Fibroblast of skin of abdomen (primary cell): ENCODE data around the gene PLCL2.
"Not testable (repeated sequence)": the region's sequence is repeated elsewhere in the genome, so short reads cannot be mapped to it uniquely, and the experiment has no call there.

Experiments
- DNase-seq: peaks from one replicate; pipeline ENCODE4 v3.0.0-alpha.2; 2013

The PLCL2 gene

GRCh38 chr3:17079933-17080332 is 195.2 kb downstream of the PLCL2 start:
- DNase-seq, result no peak

- peak; percentile 10 for DNase-seq
These were observed 196.8 kb downstream of the PLCL2 start for GRCh38 chr3:17081520-17081919.

- no peak for DNase-seq
These were observed 202.8 kb downstream of the PLCL2 start for GRCh38 chr3:17087509-17087908.

- DNase-seq, result no peak
These were observed 203.3 kb downstream of the PLCL2 start for GRCh38 chr3:17088017-17088416.

GRCh38 chr3:17088602-17089313 is 204.0 kb downstream of the PLCL2 start:
- no peak for DNase-seq

GRCh38 chr3:17089314-17089700 is 204.6 kb downstream of the PLCL2 start:
- DNase-seq, result no peak

DNA sequence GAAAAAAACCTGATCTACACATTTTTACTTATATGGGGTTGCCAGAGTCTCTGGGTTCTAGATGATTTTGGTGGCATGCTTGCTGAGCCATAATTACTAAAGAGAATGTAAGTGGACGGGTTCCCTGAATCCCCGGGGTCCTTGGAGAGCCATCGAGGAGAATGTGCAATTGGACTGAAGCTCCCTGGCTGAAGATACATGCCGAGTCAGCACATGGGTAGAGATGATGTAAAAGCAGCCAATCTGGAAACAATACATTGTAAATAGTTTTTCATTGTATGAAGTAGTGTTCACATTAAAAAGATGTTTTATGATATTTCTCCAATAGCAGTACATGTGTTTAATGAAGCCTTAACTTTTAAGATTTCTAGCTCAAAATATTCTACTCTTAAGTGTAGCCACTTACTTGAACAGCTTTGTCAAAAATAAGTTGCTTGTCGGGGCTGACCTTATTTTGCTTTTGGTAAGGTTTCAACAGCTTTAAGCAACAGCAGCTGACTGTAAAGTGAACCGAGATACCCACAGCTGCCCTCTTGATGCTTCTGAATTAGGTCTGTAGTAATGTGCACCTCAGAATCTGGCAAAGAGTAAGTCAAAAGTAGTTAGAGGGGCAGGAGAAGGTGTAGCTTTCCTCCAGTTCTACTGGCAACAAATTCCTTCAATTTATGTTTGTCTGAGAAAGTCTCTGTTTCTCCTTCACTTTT is 205.7 kb downstream of the PLCL2 start:
- no peak for DNase-seq

GRCh38 chr3:17091910-17092582 is 207.3 kb downstream of the PLCL2 start:
- DNase-seq, result peak; percentile 15

DNA sequence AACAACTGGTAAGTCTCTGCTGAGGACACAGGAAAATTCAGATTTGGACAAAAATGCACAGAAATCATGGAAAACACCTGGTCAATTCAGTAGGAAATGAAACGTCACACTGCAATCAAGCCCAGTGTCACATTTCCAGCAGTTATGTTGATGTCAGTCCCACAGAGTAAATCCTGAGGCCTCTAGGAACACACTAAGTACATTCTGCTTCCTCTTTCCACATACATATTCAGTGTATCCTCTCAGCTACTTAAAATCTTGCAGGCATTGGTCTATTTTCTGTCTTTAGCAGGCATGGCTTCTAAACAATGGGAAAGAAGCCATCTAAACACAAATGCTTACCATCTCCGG is 207.8 kb downstream of the PLCL2 start:
- no peak for DNase-seq

- no peak for DNase-seq
These were observed 209.8 kb downstream of the PLCL2 start for GRCh38 chr3:17094551-17094950.

- no peak for DNase-seq
These were observed 218.8 kb downstream of the PLCL2 start for GRCh38 chr3:17103579-17103978.

GRCh38 chr3:17106801-17107200 is 222.0 kb downstream of the PLCL2 start:
- not testable (repeated sequence) for DNase-seq

DNA sequence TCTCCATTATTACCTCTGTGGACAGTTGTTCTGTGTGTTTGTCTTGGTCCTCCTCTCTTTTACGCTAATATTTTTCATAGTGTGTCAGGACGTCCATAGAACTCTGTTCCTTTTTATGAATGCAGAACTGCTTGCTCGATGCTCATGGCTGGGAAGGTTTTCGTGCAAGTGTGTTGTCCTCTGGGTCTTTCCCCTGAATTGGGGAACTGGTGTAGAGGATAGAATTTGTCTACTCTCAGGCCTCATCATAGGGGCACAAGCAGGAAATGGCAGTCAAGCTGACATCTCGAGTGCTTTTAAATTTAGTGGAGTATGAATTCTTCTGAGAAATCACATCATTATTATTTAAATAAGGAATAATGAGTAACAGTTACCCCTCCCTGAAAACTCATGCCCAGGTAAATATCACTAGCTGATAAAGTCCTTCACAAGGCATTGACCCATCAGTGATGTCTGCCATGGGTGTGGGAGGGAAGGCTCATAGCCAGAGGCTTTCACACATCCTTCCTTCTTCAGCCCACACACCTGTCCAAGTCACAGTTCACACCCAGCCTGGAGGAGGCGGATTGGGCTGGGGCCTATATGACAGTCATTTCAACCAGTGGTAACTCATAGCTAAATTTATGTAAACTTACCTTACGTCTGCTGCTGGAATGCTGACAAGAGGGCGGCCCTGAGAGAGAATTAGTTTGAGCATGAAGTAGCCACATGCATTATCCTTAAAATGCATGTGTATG is 226.1 kb downstream of the PLCL2 start:
- DNase-seq, result no peak

DNA sequence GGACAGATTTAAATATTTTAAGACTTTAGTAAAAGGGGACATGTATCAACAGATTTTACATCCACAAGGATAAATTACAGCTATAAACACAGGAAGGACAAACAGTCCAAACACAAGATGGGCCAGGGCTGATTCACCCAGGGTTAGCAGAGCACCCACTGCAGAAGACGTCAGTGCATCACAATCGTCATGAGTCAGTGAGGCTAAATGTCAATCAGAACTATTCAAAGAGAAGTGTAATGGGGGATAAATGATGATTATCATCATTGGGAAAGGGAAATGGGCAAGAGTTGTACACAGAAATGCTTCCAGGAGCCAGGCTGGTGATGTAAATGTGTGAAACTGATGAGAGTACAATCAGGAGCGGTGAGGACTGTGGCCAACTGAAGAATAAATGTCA is 226.8 kb downstream of the PLCL2 start:
- DNase-seq, result no peak

GRCh38 chr3:17115186-17115585 is 230.4 kb downstream of the PLCL2 start:
- no peak for DNase-seq

DNA sequence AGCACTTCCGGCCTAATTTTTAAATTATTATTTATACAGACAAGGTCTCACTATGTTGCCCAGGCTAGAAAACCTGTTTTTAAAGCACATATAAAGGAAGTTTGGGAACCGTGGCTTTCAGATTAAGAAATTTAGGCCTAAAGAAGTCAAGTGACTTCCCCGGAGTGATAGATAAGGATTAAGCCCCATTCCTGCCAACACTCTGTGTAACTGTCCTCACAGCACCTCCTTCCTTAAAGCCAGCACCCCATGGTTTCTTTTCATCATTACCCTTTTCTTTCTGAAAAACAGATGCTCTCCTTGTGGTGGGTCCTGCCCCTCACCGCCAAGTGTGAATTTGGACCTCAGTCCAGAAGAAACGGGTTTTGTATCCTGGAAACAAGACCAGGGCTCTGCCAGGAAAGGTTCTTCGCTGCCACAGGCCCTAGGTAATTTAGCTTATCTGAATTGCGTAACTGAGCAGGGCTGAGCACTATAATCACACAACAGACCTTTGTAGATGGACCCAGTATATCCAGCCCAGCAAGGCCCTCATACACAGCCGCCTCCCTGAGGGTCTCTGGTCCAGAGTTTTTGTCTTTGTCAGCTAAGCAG is 231.3 kb downstream of the PLCL2 start:
- DNase-seq, result no peak

DNA sequence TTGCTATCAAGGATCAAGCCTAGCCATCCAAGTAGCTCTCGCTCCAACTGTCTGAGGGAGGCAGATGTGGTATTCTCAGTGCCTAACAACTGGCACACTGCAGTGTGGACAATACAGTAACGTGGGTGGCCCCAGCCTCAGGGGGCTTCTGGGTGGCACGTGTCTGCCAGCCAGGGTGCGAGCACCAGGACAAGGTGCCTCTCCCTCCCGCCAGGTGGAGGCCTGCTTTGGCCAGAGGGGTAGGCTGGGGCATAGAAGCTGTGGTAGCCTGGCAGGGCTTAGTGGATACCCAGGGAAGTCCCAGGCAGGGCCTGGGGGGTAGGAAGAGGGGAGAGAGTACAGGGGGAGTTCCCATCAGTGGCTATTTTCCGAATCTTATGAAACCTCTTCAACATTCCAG is 234.0 kb downstream of the PLCL2 start:
- no peak for DNase-seq

DNA sequence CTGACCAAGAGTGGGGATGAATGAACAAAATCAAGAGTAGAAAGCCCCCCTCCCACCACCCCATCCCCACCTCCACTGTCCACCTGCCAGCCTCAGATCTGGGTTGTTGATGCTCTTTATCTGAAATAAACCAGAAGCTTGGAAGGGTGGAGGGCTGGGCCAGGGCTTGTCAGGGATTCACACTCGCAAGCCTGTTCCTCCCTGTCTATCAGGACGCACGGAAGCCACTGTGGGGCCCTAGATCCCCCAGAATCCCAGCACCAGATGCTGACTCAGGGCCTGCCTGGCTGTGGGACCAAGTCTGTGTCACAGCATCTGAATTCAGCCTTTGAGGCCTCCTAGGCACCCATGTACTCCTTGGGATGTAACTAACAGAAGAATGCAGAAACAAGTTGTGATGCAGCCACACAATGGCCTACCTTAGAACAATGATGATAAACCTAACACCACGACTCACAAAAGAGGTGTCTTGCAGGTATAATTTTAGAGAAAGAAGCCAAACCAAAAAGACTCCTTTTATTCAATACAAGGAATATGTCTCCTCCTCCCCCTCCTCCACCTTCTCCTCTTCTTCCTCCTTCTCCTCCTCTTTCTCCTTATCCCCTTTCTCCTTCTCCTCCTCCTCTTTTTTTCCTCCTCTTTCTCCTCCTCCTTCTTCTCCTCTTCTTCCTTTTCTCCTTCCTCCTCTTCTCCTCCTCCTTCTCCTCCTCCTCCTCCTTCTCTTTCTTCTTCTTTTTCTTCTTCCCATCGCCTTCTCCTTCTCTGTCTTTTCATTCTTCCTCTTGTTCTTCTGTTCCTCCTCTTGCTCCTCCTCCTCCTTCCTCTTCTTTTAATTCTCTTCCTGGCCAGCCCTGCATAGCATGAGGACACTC is 234.7 kb downstream of the PLCL2 start:
- no peak for DNase-seq

GRCh38 chr3:17120115-17120514 is 235.4 kb downstream of the PLCL2 start:
- DNase-seq, result no peak

DNA sequence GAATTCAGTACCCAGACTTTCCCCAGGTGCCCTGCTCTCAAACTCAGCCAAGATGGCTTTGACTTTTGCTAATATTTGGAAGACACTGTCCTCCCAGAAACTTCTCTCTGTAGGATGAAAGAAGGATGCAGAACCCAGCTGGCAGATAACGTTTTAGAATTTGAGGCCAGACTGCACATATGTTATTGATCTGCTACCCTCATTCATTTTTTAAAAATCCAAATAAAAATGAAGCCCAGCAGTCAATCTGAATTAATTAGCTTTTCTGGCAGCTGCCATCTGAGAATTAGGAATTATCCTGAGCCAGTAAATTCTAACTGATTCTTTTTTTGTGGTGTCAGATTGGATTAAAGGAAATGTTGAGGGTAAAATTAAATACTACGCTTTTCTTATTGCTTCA is 236.6 kb downstream of the PLCL2 start:
- DNase-seq, result no peak

- DNase-seq, result no peak
These were observed 238.0 kb downstream of the PLCL2 start for GRCh38 chr3:17122758-17123157.
